Kidney (tissue), 14 donors: ENCODE results near the gene ME3. TPM values are rescaled to one million over a fixed set of nuclear protein-coding genes. Genes with fewer than 3 reads are reported as not detected.

Source experiments
- DNase-seq, 5 donors: peaks; one replicate each; pipeline ENCODE4 v3.0.0-alpha.2; 2013 to 2020
- FAIRE-seq: peaks from 2 replicates; lab custom pipeline; 2012; peaks lifted over from hg19 to GRCh38; lab: Jason Lieb, UNC
- H3K27ac ChIP-seq, 2 donors: one replicate each; pipeline ENCODE4 v1.7.0; 2013; ENCODE audit warnings: low read depth in 2 of 2, low read length in 2 of 2, inconsistent platforms in 1 of 2
- H3K27me3 ChIP-seq: one replicate; pipeline ENCODE4 v1.7.1; 2013; ENCODE audit warnings: low read length, inconsistent platforms; ENCODE audit not compliant: control insufficient read depth, insufficient read depth
- H3K36me3 ChIP-seq, 3 donors: one replicate each; pipeline versions ENCODE4 v1.7.0 to v1.7.1; 2013; ENCODE audit warnings: low read length in 3 of 3, control low read depth in 1 of 3, inconsistent platforms in 1 of 3; ENCODE audit not compliant: insufficient read depth in 3 of 3, control insufficient read depth in 2 of 3
- H3K4me1 ChIP-seq, 3 donors: one replicate each; pipeline versions ENCODE4 v1.7.0 to v1.7.1; 2013; ENCODE audit warnings: low read length in 3 of 3, inconsistent platforms in 1 of 3, low read depth in 1 of 3; ENCODE audit not compliant: control insufficient read depth in 2 of 3, insufficient read depth in 2 of 3
- H3K4me3 ChIP-seq, 3 donors: one replicate each; pipeline versions ENCODE4 v1.7.0 to v1.8.1; 2013; ENCODE audit warnings: low read length in 3 of 3, control low read depth in 1 of 3, inconsistent platforms in 1 of 3
- H3K9ac ChIP-seq, 3 donors: one replicate each; pipeline versions ENCODE4 v1.7.0 to v1.7.1; 2013; ENCODE audit warnings: low read length in 3 of 3, control low read depth in 1 of 3, inconsistent platforms in 1 of 3
- H3K9me3 ChIP-seq, 3 donors: one replicate each; pipeline versions ENCODE4 v1.7.0 to v1.7.1; 2013; ENCODE audit warnings: low read length in 3 of 3, control low read depth in 1 of 3, inconsistent platforms in 1 of 3; ENCODE audit not compliant: control insufficient read depth in 2 of 3, insufficient read depth in 1 of 3
- CTCF ChIP-seq: IDR thresholded peaks from 3 replicates; pipeline ENCODE4 v1.5.1; 2012; ENCODE audit warnings: mild to moderate bottlenecking, moderate library complexity, borderline replicate concordance; ENCODE audit not compliant: insufficient read depth; ENCODE audit errors: extremely low read depth
- intact Hi-C: fragments of 100-400 bp; cut with DNase I; formaldehyde crosslinking; loops from one replicate; pipeline ENCODE4 v1.11.1; 2022
- polyA plus RNA-seq: library from polyadenylated mRNA; stranded (reverse); fragments of 350-450 nt; fragmentation: Illumina TruSeq; extraction: RNeasy Lipid Tissue Mini Kit (QIAGEN cat#74804); gene quantifications from one replicate; pipeline ENCODE4 v1.2.3, GENCODE V29; 2014; ENCODE audit warnings: low read depth, low replicate concordance; ENCODE audit not compliant: insufficient read depth
- total RNA-seq: library from RNA; stranded (reverse); fragmentation: NEBNext Ultra II Directional; extraction: Animal tissue kit (Norgen Biotek cat#: 25700); gene quantifications from one replicate; pipeline ENCODE4 v1.2.1, GENCODE V29; 2021
- donor health status: control.
- donor health status: control.
- donor health status: control.
- donor health status: control.
- donor health status: control.
- donor health status: DM: yes; HTN: yes; CAD: no.
- donor health status: Normal renal cell carcinoma (clear cell type).

ME3 gene
- total and polyA plus RNA-seq, 2 donors from 2014 or later, result 13.2 to 32.2 TPM

- H3K4me1 ChIP-seq, result peaks cover 0 to 4% (median 0%) of the 10 kb centered on the region in 3 donors
- intact Hi-C loops, result loop anchor here (10.0 kb wide), 1 partner anchor 130 kb away; no protein-coding TSS in a partner anchor
Measured at GRCh38 chr11:86464509-86465221, 207.8 kb downstream of the ME3 start.

DNA sequence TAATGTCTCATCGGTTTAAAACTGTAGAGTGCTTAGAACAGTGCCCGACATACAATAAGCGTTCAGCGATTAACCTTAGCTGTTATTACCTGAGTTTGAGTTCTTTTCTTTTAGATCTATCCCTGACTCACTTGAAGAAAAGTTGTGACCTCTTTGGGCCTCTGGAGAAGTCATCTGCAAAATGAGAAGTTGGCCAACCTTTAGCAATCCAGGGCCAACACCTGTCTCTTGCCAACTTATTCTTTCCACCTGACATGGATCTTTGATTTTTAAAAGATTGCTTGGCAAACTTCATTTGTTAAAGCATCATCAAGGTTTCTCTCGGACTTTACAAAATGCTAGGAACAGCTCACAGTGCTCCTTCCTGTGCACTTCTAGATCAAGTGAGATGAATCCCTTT is 208.5 kb downstream of the ME3 start:
- no peak for TF ChIP-seq CTCF
- Histone ChIP-seq H3K27ac (no peak overlapping the region), H3K4me3 (no peak overlapping the region), H3K9ac (no peak overlapping the region), H3K27me3 (no peaks in the 10 kb centered on the region), H3K9me3 (no peaks in the 10 kb centered on the region), H3K36me3 (no peaks in the 10 kb centered on the region), H3K4me1 (peaks cover 0 to 2% (median 0%) of the 10 kb centered on the region in 3 donors)
- FAIRE-seq (no peak), DNase-seq (no peak)
- intact Hi-C loops, result loop anchor here (10.0 kb wide), 1 partner anchor 131 kb away; no protein-coding TSS in a partner anchor

More at GRCh38 chr11:86464509-86465221, 207.8 kb downstream of the ME3 start:
- no peaks in the 10 kb centered on the region for H3K9me3 ChIP-seq
- TF ChIP-seq CTCF, result no peak
- no peaks in the 10 kb centered on the region for H3K36me3 ChIP-seq
- no peak overlapping the region for H3K4me3 ChIP-seq
- no peaks in the 10 kb centered on the region for H3K27me3 ChIP-seq
- no peak for DNase-seq
- FAIRE-seq, result no peak
- no peak overlapping the region for H3K27ac ChIP-seq
- no peak overlapping the region for H3K9ac ChIP-seq

GRCh38 chr11:86463120-86463519 is 209.3 kb downstream of the ME3 start:
- no peak overlapping the region for H3K4me3 ChIP-seq
- intact Hi-C loops, result loop anchor here (10.0 kb wide), 1 partner anchor 132 kb away; no protein-coding TSS in a partner anchor
- no peak overlapping the region for H3K9ac ChIP-seq
- no peaks in the 10 kb centered on the region for H3K27me3 ChIP-seq
- H3K27ac ChIP-seq, result no peak overlapping the region
- DNase-seq, result no peak
- no peak for FAIRE-seq
- H3K9me3 ChIP-seq, result no peaks in the 10 kb centered on the region
- H3K36me3 ChIP-seq, result no peaks in the 10 kb centered on the region
- TF ChIP-seq CTCF, result no peak
- peaks cover 0 to 2% (median 0%) of the 10 kb centered on the region in 3 donors for H3K4me1 ChIP-seq
